ENCODE measurements around the gene CDH23. TPM values are rescaled to one million over a fixed set of nuclear protein-coding genes. Genes with fewer than 3 reads are reported as not detected.

CDH23 gene
- total RNA-seq, 1 experiment from 2014 or later, result 0.29 TPM

- in situ Hi-C loops (cut with HindIII; ENCODE audit: low pct_unique_long_range_greater_than_20kb, low sequenced_read_pairs), result no loop called here
- DNase-seq (ENCODE audit: low read depth, low spot score), result no peak
These were observed 219.0 kb downstream of the CDH23 start for GRCh38 chr10:71615538-71616329.

GRCh38 chr10:71616817-71617654 is 220.3 kb downstream of the CDH23 start:
- in situ Hi-C loops (cut with HindIII; ENCODE audit: low pct_unique_long_range_greater_than_20kb, low sequenced_read_pairs), result no loop called here
- DNase-seq (ENCODE audit: low read depth, low spot score), result no peak

DNA sequence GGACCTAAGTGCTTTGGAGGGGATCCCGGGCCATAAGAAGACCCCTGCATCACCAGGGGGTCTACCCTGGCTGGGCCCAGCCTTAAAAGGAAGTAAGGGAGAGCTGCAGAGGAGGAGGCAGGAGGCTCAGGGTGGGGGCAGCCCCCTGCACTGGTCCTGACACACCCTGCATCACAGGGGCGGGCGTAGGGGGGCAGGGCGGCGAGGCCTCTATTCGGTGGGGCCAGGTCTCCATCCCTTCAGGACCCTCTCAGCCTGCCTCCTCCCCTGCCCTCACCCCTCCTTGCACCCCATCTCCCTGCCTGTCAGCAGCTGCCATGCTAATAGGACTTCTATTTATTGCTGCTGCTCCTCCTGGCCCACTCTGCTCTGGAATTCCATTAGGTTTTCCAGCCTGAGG is 221.5 kb downstream of the CDH23 start:
- in situ Hi-C loops (cut with HindIII; ENCODE audit: low pct_unique_long_range_greater_than_20kb, low sequenced_read_pairs), result no loop called here
- DNase-seq (ENCODE audit: low read depth, low spot score), result no peak

- DNase-seq (ENCODE audit: low read depth, low spot score), result no peak
- in situ Hi-C loops (cut with HindIII; ENCODE audit: low pct_unique_long_range_greater_than_20kb, low sequenced_read_pairs), result no loop called here
These were observed 221.9 kb downstream of the CDH23 start for GRCh38 chr10:71618598-71618997.

GRCh38 chr10:71620642-71621041 is 223.9 kb downstream of the CDH23 start:
- in situ Hi-C loops (cut with HindIII; ENCODE audit: low pct_unique_long_range_greater_than_20kb, low sequenced_read_pairs), result no loop called here
- no peak for DNase-seq (ENCODE audit: low read depth, low spot score)

- in situ Hi-C loops (cut with HindIII; ENCODE audit: low pct_unique_long_range_greater_than_20kb, low sequenced_read_pairs), result no loop called here
- DNase-seq (ENCODE audit: low read depth, low spot score), result peak; percentile 56
These were observed 224.8 kb downstream of the CDH23 start for GRCh38 chr10:71621231-71622153.

DNA sequence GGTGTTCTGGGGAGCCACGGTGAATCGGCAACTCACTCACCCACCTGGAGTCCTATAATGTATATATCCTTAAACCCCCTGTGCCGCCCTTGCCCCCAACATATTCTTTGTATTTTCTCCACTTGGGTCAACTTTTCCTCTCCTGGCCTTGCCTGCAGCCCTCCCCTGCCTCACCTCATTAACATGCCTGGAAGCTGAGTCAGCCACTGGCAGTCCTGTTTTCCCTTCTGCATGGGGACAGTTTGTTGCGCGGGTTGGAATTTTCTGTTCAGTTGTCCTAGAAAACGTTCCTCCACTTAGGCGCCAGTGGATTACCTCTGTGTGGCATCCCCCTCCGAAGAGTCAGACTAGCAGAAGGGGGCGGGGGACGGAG is 225.4 kb downstream of the CDH23 start:
- DNase-seq (ENCODE audit: low read depth, low spot score), result no peak
- in situ Hi-C loops (cut with HindIII; ENCODE audit: low pct_unique_long_range_greater_than_20kb, low sequenced_read_pairs), result no loop called here

DNA sequence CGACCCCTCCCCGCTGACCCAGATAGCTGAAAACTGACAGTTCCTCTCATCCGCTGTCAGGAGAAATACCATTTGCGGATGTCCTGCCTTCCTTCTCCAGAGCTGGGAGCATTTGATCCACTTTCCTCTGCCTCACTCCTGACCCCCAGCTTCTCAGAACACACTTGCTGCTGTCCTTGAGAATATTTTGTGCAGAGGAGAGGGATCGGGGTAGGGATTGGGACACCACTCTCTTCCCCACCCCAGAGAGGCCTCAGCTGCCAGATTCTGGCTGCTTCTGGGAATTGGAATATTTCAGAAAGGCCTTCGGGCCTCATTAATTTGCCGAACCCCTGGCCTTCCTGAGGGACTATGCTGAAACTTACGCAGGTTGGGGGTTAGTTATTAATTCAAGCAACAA is 225.9 kb downstream of the CDH23 start:
- in situ Hi-C loops (cut with HindIII; ENCODE audit: low pct_unique_long_range_greater_than_20kb, low sequenced_read_pairs), result no loop called here
- no peak for DNase-seq (ENCODE audit: low read depth, low spot score)

GRCh38 chr10:71623098-71623985 is 226.6 kb downstream of the CDH23 start:
- in situ Hi-C loops (cut with HindIII; ENCODE audit: low pct_unique_long_range_greater_than_20kb, low sequenced_read_pairs), result no loop called here

DNA sequence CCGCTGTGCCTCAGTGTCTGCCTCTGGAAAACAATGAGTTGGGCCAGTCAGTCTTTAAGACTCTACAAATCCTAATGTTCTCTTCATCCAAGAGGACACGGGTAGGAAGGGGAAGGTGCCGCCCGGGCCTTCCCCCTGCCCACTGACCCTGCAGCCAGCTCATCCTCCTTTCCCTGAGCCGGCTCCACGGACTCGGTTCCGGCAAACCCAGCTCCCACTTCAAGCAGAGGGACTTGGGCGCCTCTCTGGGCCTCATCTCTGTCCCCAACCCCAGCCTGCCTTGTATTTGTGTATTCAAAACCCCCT is 227.2 kb downstream of the CDH23 start:
- DNase-seq (ENCODE audit: low read depth, low spot score), result no peak
- in situ Hi-C loops (cut with HindIII; ENCODE audit: low pct_unique_long_range_greater_than_20kb, low sequenced_read_pairs), result no loop called here

More at GRCh38 chr10:71623098-71623985, 226.6 kb downstream of the CDH23 start:
- DNase-seq (ENCODE audit: low read depth, low spot score), result peak; percentile 36

GRCh38 chr10:71625445-71626175 is 228.9 kb downstream of the CDH23 start:
- no peak for DNase-seq (ENCODE audit: low read depth, low spot score)
- in situ Hi-C loops (cut with HindIII; ENCODE audit: low pct_unique_long_range_greater_than_20kb, low sequenced_read_pairs), result no loop called here

GRCh38 chr10:71627230-71627939 is 230.7 kb downstream of the CDH23 start:
- DNase-seq (ENCODE audit: low read depth, low spot score), result no peak
- in situ Hi-C loops (cut with HindIII; ENCODE audit: low pct_unique_long_range_greater_than_20kb, low sequenced_read_pairs), result no loop called here

GRCh38 chr10:71627956-71628355 is 231.2 kb downstream of the CDH23 start:
- no peak for DNase-seq (ENCODE audit: low read depth, low spot score)
- in situ Hi-C loops (cut with HindIII; ENCODE audit: low pct_unique_long_range_greater_than_20kb, low sequenced_read_pairs), result no loop called here

- in situ Hi-C loops (cut with HindIII; ENCODE audit: low pct_unique_long_range_greater_than_20kb, low sequenced_read_pairs), result no loop called here
- DNase-seq (ENCODE audit: low read depth, low spot score), result no peak
These were observed 232.4 kb downstream of the CDH23 start for GRCh38 chr10:71629131-71629530.

DNA sequence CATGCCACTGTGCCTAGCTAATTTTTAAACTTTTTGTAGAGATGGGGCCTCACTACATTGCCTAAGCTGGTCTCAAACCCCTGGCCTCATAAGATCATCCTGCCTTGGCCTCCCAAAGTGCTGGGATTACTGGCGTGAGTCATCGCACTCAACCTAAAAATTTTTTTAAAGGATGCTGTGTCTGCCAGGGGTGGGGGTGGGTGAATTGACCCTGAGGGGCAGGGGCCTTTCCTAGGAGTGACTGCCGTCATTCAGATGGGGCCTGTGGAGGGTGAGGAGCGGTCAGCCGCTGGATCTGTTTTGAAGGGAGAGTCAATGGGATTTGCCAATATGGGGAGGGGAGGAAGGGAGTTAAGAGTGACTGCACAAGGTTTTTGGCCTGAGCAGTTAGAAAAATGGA is 233.4 kb downstream of the CDH23 start:
- DNase-seq (ENCODE audit: low read depth, low spot score), result no peak
- in situ Hi-C loops (cut with HindIII; ENCODE audit: low pct_unique_long_range_greater_than_20kb, low sequenced_read_pairs), result no loop called here
